OCI-LY1 (cell line): ENCODE results near the gene NUP210.
A peak's percentile ranks its signal among the peaks of the same experiment; 100 is the strongest.

Source experiments
- H2AFZ ChIP-seq: fragments of 200-600 bp; sonication (generic), shearing (Covaris generic); 2 replicates; pipeline ENCODE4 v1.6.0; 2014; ENCODE audit warnings: antibody characterized with exemption, mild to moderate bottlenecking, low read length
- H3F3A ChIP-seq: fragments of 200-600 bp; sonication (generic), shearing (Covaris generic); 2 replicates; pipeline ENCODE4 v1.6.0; 2014; ENCODE audit warnings: mild to moderate bottlenecking, antibody characterized with exemption, low read length, moderate library complexity; ENCODE audit not compliant: insufficient read depth
- H3K27ac ChIP-seq: fragments of 200-600 bp; sonication (generic); 2 replicates; pipeline ENCODE4 v1.5.1; 2014; ENCODE audit warnings: low read length, mixed run types, mild to moderate bottlenecking, low read depth; ENCODE audit not compliant: poor library complexity, severe bottlenecking
- H3K27me3 ChIP-seq: fragments of 200-600 bp; sonication (generic); 2 replicates; pipeline ENCODE4 v1.6.0; 2014; ENCODE audit warnings: antibody characterized with exemption, mild to moderate bottlenecking, low read length, moderate library complexity; ENCODE audit not compliant: insufficient read depth
- H3K36me3 ChIP-seq: fragments of 200-600 bp; sonication (generic); 2 replicates; pipeline ENCODE4 v1.6.1; 2014; ENCODE audit warnings: mild to moderate bottlenecking, antibody characterized with exemption, low read length, moderate library complexity, mixed read lengths; ENCODE audit not compliant: insufficient read depth
- H3K4me1 ChIP-seq: fragments of 200-600 bp; sonication (generic); 2 replicates; pipeline ENCODE4 v1.5.1; 2014; ENCODE audit warnings: mild to moderate bottlenecking, low read length, moderate library complexity; ENCODE audit not compliant: insufficient read depth, severe bottlenecking
- H3K4me2 ChIP-seq: fragments of 200-600 bp; sonication (generic), shearing (Covaris generic); 2 replicates; pipeline ENCODE4 v1.6.1; 2014; ENCODE audit warnings: low read length
- H3K4me3 ChIP-seq: fragments of 200-600 bp; sonication (generic); 2 replicates; pipeline ENCODE4 v1.5.1; 2014; ENCODE audit warnings: low read length, low read depth, mild to moderate bottlenecking, mixed read lengths; ENCODE audit not compliant: poor library complexity, severe bottlenecking
- H3K79me2 ChIP-seq: fragments of 200-600 bp; shearing (Covaris generic); 2 replicates; pipeline ENCODE4 v1.6.1; 2016; ENCODE audit warnings: mixed run types, low read length, mixed read lengths; ENCODE audit not compliant: insufficient read depth
- H3K9ac ChIP-seq: fragments of 200-600 bp; sonication (generic), shearing (Covaris generic); 2 replicates; pipeline ENCODE4 v1.6.1; 2014; ENCODE audit warnings: mild to moderate bottlenecking, low read length, mixed read lengths
- H3K9me2 ChIP-seq: fragments of 200-600 bp; sonication (generic), shearing (Covaris generic); 2 replicates; pipeline ENCODE4 v1.6.1; 2014; ENCODE audit warnings: low read depth, mild to moderate bottlenecking, low read length, mixed read lengths
- H3K9me3 ChIP-seq: fragments of 200-600 bp; shearing (Covaris generic); 2 replicates; pipeline ENCODE4 v1.6.1; 2014; ENCODE audit warnings: low read length, mixed read lengths
- H4K20me1 ChIP-seq: fragments of 200-600 bp; sonication (generic), shearing (Covaris generic); 2 replicates; pipeline ENCODE4 v1.6.0; 2016; ENCODE audit warnings: mild to moderate bottlenecking, low read length; ENCODE audit not compliant: insufficient read depth
- EZH2 ChIP-seq: fragments of 200-600 bp; sonication (generic), shearing (Covaris generic); IDR thresholded peaks from 2 replicates; pipeline ENCODE4 v1.8.0; 2017; ENCODE audit warnings: borderline replicate concordance, mixed run types, mild to moderate bottlenecking, antibody characterized with exemption, low read length, moderate library complexity, mixed read lengths
- TF ChIP-seq, protein P1 (sequence below): fragments of 200-600 bp; sonication (generic), shearing (Covaris generic); IDR thresholded peaks from 2 replicates; pipeline ENCODE4 v1.5.1; 2017; ENCODE audit warnings: mild to moderate bottlenecking, antibody characterized with exemption, low read length, moderate library complexity, mixed read lengths

NUP210 gene

DNA sequence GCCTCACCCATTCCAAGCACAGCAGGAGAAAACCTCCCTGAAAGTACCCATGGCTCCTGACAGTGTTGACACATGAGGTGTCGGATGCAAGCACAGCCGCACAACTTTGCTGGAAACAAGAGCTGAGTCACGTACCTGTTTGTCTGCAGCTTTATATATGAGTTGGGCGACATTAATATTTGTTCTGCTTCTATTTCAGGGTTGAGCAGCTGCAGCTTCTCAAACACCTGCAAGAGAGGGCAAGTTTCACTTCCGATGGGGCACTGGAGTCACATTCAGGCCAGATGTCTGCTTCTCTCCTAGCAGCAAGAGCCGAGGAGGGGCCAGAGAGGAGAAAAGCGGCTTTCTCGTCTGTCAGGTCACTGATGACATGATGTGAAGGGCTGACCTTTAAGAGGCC lies 88.0 kb downstream of the NUP210 start:
- Histone ChIP-seq H4K20me1 (no peaks in the 10 kb centered on the region), H3K27ac (peak overlapping the region; percentile 95), H3K79me2 (no peaks in the 10 kb centered on the region), H3K4me1 (peaks cover 57% of the 10 kb centered on the region), H3K9me3 (no peaks in the 10 kb centered on the region), H3K9ac (no peak overlapping the region; the same call in 1 of the 2 replicates), H3K4me2 (peak overlapping the region; percentile 37; the same call in 1 of the 2 replicates), H3K4me3 (no peak overlapping the region), H3K9me2 (no peaks in the 10 kb centered on the region), H3F3A (0 out of 2 replicates have a peak, but pooled peaks cover 6% of the 10 kb centered on the region), H2AFZ (no peak overlapping the region), H3K36me3 (peaks cover 92% of the 10 kb centered on the region), H3K27me3 (no peaks in the 10 kb centered on the region)
- TF ChIP-seq, protein P1, sequence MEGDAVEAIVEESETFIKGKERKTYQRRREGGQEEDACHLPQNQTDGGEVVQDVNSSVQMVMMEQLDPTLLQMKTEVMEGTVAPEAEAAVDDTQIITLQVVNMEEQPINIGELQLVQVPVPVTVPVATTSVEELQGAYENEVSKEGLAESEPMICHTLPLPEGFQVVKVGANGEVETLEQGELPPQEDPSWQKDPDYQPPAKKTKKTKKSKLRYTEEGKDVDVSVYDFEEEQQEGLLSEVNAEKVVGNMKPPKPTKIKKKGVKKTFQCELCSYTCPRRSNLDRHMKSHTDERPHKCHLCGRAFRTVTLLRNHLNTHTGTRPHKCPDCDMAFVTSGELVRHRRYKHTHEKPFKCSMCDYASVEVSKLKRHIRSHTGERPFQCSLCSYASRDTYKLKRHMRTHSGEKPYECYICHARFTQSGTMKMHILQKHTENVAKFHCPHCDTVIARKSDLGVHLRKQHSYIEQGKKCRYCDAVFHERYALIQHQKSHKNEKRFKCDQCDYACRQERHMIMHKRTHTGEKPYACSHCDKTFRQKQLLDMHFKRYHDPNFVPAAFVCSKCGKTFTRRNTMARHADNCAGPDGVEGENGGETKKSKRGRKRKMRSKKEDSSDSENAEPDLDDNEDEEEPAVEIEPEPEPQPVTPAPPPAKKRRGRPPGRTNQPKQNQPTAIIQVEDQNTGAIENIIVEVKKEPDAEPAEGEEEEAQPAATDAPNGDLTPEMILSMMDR, result no peak
- no peak for TF ChIP-seq EZH2

DNA sequence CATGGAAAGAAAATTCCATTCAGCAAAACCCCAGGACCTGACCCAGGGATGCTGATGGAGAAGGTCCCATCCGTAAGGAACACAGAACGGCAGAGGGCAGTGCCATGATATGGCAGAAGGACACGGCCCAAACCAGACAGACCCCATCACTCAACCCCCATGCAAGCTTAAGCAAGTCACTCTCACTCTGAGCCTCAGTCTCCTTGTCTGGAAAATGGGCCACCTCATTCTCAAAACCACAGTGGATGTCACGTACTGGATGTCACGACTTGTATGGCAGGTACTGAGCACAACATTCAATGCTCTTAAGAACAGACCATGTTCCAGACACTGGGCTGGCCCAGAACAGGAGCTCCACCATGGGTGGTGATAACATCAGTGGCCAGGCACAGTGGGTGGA lies 90.4 kb downstream of the NUP210 start:
- Histone ChIP-seq H3K4me1 (peaks cover 61% of the 10 kb centered on the region), H3K27me3 (no peaks in the 10 kb centered on the region), H3K9me2 (no peaks in the 10 kb centered on the region), H3K27ac (no peak overlapping the region), H3K79me2 (no peaks in the 10 kb centered on the region), H4K20me1 (no peaks in the 10 kb centered on the region), H3K36me3 (peaks cover 92% of the 10 kb centered on the region), H3K4me3 (no peak overlapping the region), H3K4me2 (no peak overlapping the region), H3K9ac (no peak overlapping the region), H3F3A (0 out of 2 replicates have a peak, but pooled peaks cover 6% of the 10 kb centered on the region), H3K9me3 (no peaks in the 10 kb centered on the region), H2AFZ (no peak overlapping the region)
- TF ChIP-seq, protein P1, result no peak
- no peak for TF ChIP-seq EZH2

GRCh38 chr3:13325892-13326443 lies 94.2 kb downstream of the NUP210 start:
- Histone ChIP-seq H3F3A (no peaks in the 10 kb centered on the region), H3K9ac (peak overlapping the region; percentile 20; the same call in 1 of the 2 replicates), H4K20me1 (no peaks in the 10 kb centered on the region), H3K9me3 (no peaks in the 10 kb centered on the region), H3K4me1 (peaks cover 27% of the 10 kb centered on the region), H3K4me3 (no peak overlapping the region), H3K27me3 (no peaks in the 10 kb centered on the region), H3K9me2 (no peaks in the 10 kb centered on the region), H3K27ac (peak overlapping the region; percentile 74), H3K79me2 (no peaks in the 10 kb centered on the region), H3K4me2 (peak overlapping the region; percentile 12; the same call in 1 of the 2 replicates), H3K36me3 (peaks cover 100% of the 10 kb centered on the region), H2AFZ (no peak overlapping the region)
- TF ChIP-seq, protein P1, result no peak
- no peak for TF ChIP-seq EZH2
